Liver (tissue), 9 donors: ENCODE measurements around the gene DNPEP. TPM values are rescaled to one million over a fixed set of nuclear protein-coding genes. Genes with fewer than 3 reads are reported as not detected.

Source experiments
- DNase-seq: peaks from one replicate; pipeline ENCODE4 v3.0.0-alpha.2; 2017; ENCODE audit warnings: low spot score
- H3K27ac ChIP-seq, 2 donors: one replicate each; pipeline ENCODE4 v1.7.0; 2013; ENCODE audit warnings: inconsistent platforms in 2 of 2, low read length in 2 of 2, control low read depth in 1 of 2, low read depth in 1 of 2, mild to moderate bottlenecking in 1 of 2
- H3K27me3 ChIP-seq, 4 donors: one replicate each; pipeline versions ENCODE4 v1.6.1 to v1.7.0; 2013; ENCODE audit warnings: low read length in 3 of 4, inconsistent platforms in 1 of 4, mild to moderate bottlenecking in 1 of 4, moderate library complexity in 1 of 4; ENCODE audit not compliant: control insufficient read depth in 4 of 4, insufficient read depth in 4 of 4
- H3K36me3 ChIP-seq, 4 donors: one replicate each; pipeline versions ENCODE4 v1.6.1 to v1.7.0; 2013; ENCODE audit warnings: low read length in 3 of 4, mild to moderate bottlenecking in 3 of 4, low read depth in 1 of 4, moderate library complexity in 1 of 4; ENCODE audit not compliant: control insufficient read depth in 4 of 4, insufficient read depth in 3 of 4
- H3K4me1 ChIP-seq, 4 donors: one replicate each; pipeline versions ENCODE4 v1.6.1 to v1.7.0; 2013; ENCODE audit warnings: low read length in 3 of 4, mild to moderate bottlenecking in 3 of 4, moderate library complexity in 1 of 4; ENCODE audit not compliant: control insufficient read depth in 4 of 4, insufficient read depth in 4 of 4
- H3K4me3 ChIP-seq, 3 donors: one replicate each; pipeline versions ENCODE4 v1.6.1 to v1.7.0; 2013; ENCODE audit warnings: low read length in 3 of 3, control low read depth in 1 of 3, low read depth in 1 of 3, mild to moderate bottlenecking in 1 of 3
- H3K9ac ChIP-seq, 2 donors: one replicate each; pipeline ENCODE4 v1.7.0; 2013; ENCODE audit warnings: low read length in 2 of 2, mild to moderate bottlenecking in 2 of 2, moderate library complexity in 2 of 2, control low read depth in 1 of 2, low read depth in 1 of 2
- H3K9me3 ChIP-seq, 4 donors: one replicate each; pipeline versions ENCODE4 v1.6.1 to v1.7.0; 2013; ENCODE audit warnings: low read length in 3 of 4; ENCODE audit not compliant: control insufficient read depth in 4 of 4
- EGR1 ChIP-seq, 2 donors: IDR thresholded peaks; 2 replicates each; pipeline ENCODE4 v1.6.1; 2016 to 2018; ENCODE audit warnings: antibody characterized with exemption in 2 of 2, low read depth in 2 of 2
- FOXA2 ChIP-seq: IDR thresholded peaks from 2 replicates; pipeline ENCODE4 v1.6.1; 2016; ENCODE audit warnings: antibody characterized with exemption
- GABPA ChIP-seq, 2 donors: IDR thresholded peaks in 1 of 2; conservative IDR thresholded peaks in 1 of 2; 2 replicates each; pipeline ENCODE4 v1.6.1; 2016; ENCODE audit warnings: antibody characterized with exemption in 2 of 2, mild to moderate bottlenecking in 1 of 2, moderate library complexity in 1 of 2
- HNF4A ChIP-seq, 2 donors: conservative IDR thresholded peaks; 2 replicates each; pipeline ENCODE4 v1.6.1; 2016; ENCODE audit warnings: antibody characterized with exemption in 2 of 2, mild to moderate bottlenecking in 2 of 2
- HNF4G ChIP-seq: IDR thresholded peaks from 2 replicates; pipeline ENCODE4 v1.6.1; 2016; ENCODE audit warnings: antibody characterized with exemption
- JUND ChIP-seq, 2 donors: IDR thresholded peaks; 2 replicates each; pipeline ENCODE4 v1.6.1; 2016; ENCODE audit warnings: antibody characterized with exemption in 2 of 2
- NR2F2 ChIP-seq: IDR thresholded peaks from 2 replicates; pipeline ENCODE4 v1.6.1; 2016; ENCODE audit warnings: antibody characterized with exemption
- RAD21 ChIP-seq, 2 donors: IDR thresholded peaks; 2 replicates each; pipeline ENCODE4 v1.6.1; 2016; ENCODE audit warnings: antibody characterized with exemption in 2 of 2, mild to moderate bottlenecking in 2 of 2
- RXRA ChIP-seq, 2 donors: IDR thresholded peaks; 2 replicates each; pipeline ENCODE4 v1.6.1; 2017 to 2018; ENCODE audit warnings: antibody characterized with exemption in 2 of 2, mild to moderate bottlenecking in 1 of 2
- SP1 ChIP-seq: IDR thresholded peaks from 2 replicates; pipeline ENCODE4 v1.6.1; 2018; ENCODE audit warnings: antibody characterized with exemption, mild to moderate bottlenecking
- TAF1 ChIP-seq: conservative IDR thresholded peaks from 2 replicates; pipeline ENCODE4 v1.6.1; 2016; ENCODE audit warnings: antibody characterized with exemption, mild to moderate bottlenecking
- YY1 ChIP-seq: IDR thresholded peaks from 2 replicates; pipeline ENCODE4 v1.6.1; 2016; ENCODE audit warnings: antibody characterized with exemption, mild to moderate bottlenecking
- WGBS: extraction: QIAGEN DNeasy Blood & Tissue Kit; methylation state at CpG from one replicate; pipeline ENCODE4 v1.1.7; 2013; 5-methylcytosine and 5-hydroxymethylcytosine counted together
- polyA plus RNA-seq, 2 donors: library from polyadenylated mRNA; stranded (reverse) in 1 of 2; unstranded in 1 of 2; fragments of 200-250 nt in 1 of 2; fragments of >200 nt in 1 of 2; fragmentation: Nextera tagmentation in 1 of 2; extraction: Ambion mirVana in 1 of 2; gene quantifications; one replicate each; pipeline versions ENCODE4 v1.2.1 to v1.2.3, GENCODE V29; 2013 to 2015
- total RNA-seq, 2 donors: library from RNA; depleted of rRNA; stranded (reverse); fragments of >200 nt; gene quantifications; one replicate each; pipeline ENCODE4 v1.2.3, GENCODE V29; 2014
- TF ChIP-seq, protein P1 (sequence below): IDR thresholded peaks from 2 replicates; pipeline ENCODE4 v1.6.1; 2016; ENCODE audit warnings: antibody characterized with exemption, mild to moderate bottlenecking
- TF ChIP-seq, protein P2 (sequence below): IDR thresholded peaks from 2 replicates; pipeline ENCODE4 v1.6.1; 2016; ENCODE audit warnings: antibody characterized with exemption
- TF ChIP-seq, protein P3 (sequence below): IDR thresholded peaks from 2 replicates; pipeline ENCODE4 v1.6.1; 2016; ENCODE audit warnings: antibody characterized with exemption
- TF ChIP-seq, protein P4 (sequence below): fragments of 150-350 bp; IDR thresholded peaks from 2 replicates; pipeline ENCODE4 v1.5.1; 2017; ENCODE audit warnings: improper control_type of control experiment, low read depth, low read length; ENCODE audit not compliant: missing input control
- TF ChIP-seq, protein P5 (sequence below): IDR thresholded peaks from 2 replicates; pipeline ENCODE4 v1.6.1; 2016; ENCODE audit warnings: antibody characterized with exemption
- donor health status: healthy.
- donor health status: healthy.
- donor health status: healthy.
- donor health status: healthy.
- donor health status: healthy.

The DNPEP gene
- total and polyA plus RNA-seq, 4 donors: 25.8 to 58.4 (median 45.8) TPM

DNA sequence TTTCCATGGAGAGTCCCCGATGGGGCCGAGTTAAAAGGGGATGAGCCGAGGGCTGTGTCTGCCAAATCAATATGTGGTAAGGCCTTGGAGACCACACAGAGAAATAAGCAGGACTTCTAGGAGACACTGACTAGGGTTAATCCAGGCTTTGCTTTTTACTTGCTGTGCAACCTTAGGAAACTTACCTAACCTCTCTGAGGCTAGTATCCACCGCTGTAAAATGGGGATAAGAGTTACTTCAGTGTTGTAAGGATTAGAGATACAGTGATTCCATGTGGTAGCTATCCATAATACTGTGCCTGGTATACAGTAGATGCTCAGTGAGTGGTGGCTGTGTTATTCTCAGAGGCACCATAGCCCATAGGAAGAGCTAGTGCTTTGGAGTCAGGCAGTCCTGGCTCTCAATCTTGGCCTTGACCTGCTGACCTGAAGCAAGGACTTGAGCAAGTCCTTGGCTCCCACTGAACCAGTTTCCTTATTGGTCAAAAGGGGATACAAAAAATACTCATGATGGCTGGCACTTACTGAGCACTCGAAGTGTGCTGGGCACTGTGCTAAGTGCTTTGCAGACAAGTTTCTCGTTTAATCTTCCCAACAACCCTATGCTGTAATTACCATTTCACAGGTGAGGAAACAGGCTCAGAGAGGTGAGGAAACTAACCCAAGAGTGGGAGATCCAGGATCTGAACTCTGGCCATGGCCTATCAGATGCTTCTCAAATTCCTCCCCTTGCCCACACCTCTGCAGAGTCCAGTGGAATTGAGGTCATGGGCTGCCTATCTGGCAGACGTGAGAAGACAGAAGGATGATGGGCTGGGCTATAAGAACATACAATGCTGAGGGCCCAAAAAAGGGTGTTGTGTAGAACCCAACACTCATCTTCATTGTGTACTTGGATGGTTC lies 18.5 kb upstream of the DNPEP start:
- no peaks in the 10 kb centered on the region for H3K9me3 ChIP-seq
- no peaks in the 10 kb centered on the region for H3K27me3 ChIP-seq
- DNase-seq: no peak
- TF ChIP-seq YY1 (no peak), EGR1 (IDR thresholded peaks at IDR 0.05; ENCODE audit: low read depth in 2 of 2) (no peak), HNF4G (no peak), RAD21 (IDR thresholded peaks at IDR 0.05) (no peak), FOXA2 (no peak), HNF4A (conservative IDR thresholded peaks at IDR 0.05) (no peak), NR2F2 (no peak), TAF1 (no peak), SP1 (no peak), GABPA (IDR thresholded peaks at IDR 0.05 in 1 of 2, conservative IDR thresholded peaks at IDR 0.05 in 1 of 2) (no peak), RXRA (IDR thresholded peaks at IDR 0.05) (no peak)
- TF ChIP-seq, protein P1, sequence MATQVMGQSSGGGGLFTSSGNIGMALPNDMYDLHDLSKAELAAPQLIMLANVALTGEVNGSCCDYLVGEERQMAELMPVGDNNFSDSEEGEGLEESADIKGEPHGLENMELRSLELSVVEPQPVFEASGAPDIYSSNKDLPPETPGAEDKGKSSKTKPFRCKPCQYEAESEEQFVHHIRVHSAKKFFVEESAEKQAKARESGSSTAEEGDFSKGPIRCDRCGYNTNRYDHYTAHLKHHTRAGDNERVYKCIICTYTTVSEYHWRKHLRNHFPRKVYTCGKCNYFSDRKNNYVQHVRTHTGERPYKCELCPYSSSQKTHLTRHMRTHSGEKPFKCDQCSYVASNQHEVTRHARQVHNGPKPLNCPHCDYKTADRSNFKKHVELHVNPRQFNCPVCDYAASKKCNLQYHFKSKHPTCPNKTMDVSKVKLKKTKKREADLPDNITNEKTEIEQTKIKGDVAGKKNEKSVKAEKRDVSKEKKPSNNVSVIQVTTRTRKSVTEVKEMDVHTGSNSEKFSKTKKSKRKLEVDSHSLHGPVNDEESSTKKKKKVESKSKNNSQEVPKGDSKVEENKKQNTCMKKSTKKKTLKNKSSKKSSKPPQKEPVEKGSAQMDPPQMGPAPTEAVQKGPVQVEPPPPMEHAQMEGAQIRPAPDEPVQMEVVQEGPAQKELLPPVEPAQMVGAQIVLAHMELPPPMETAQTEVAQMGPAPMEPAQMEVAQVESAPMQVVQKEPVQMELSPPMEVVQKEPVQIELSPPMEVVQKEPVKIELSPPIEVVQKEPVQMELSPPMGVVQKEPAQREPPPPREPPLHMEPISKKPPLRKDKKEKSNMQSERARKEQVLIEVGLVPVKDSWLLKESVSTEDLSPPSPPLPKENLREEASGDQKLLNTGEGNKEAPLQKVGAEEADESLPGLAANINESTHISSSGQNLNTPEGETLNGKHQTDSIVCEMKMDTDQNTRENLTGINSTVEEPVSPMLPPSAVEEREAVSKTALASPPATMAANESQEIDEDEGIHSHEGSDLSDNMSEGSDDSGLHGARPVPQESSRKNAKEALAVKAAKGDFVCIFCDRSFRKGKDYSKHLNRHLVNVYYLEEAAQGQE: no peak
- TF ChIP-seq, protein P2, sequence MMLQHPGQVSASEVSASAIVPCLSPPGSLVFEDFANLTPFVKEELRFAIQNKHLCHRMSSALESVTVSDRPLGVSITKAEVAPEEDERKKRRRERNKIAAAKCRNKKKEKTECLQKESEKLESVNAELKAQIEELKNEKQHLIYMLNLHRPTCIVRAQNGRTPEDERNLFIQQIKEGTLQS: no peak
- TF ChIP-seq, protein P3, sequence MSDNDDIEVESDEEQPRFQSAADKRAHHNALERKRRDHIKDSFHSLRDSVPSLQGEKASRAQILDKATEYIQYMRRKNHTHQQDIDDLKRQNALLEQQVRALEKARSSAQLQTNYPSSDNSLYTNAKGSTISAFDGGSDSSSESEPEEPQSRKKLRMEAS: no peak
- no peak overlapping the region for H3K9ac ChIP-seq
- no peaks in the 10 kb centered on the region for H3K36me3 ChIP-seq
- WGBS: 92% methylated on average over 7 of the region's 7 CpGs
- H3K27ac ChIP-seq: no peak overlapping the region
- H3K4me1 ChIP-seq: no peaks in the 10 kb centered on the region
- H3K4me3 ChIP-seq: no peak overlapping the region

DNA sequence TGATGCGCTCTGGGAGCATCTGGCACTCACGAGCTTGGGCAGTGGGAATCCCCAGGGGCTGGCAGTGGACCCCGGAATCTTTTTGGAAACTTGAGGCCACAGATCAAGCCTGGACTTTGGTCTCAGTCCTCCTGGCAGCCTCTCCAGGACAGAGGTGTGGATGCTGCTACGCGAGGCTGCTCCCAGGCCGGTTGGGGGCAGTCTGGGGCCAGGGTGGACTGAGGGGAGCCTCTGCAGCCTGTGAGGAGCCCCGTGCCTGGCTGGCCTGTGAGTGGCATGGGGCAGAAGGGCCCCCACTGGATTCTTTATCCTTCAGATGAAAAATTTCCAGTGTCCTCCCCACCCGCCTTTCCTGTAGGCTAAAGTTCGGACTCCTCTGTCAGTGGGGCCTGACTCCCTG lies 17.7 kb upstream of the DNPEP start:
- H3K4me1 ChIP-seq: no peaks in the 10 kb centered on the region
- H3K36me3 ChIP-seq: no peaks in the 10 kb centered on the region
- no peak for DNase-seq
- no peaks in the 10 kb centered on the region for H3K27me3 ChIP-seq
- H3K4me3 ChIP-seq: no peak overlapping the region
- 58% methylated on average over 9 of the region's 9 CpGs for WGBS
- H3K27ac ChIP-seq: no peak overlapping the region
- TF ChIP-seq JUND (IDR thresholded peaks at IDR 0.05) (no peak), HNF4A (conservative IDR thresholded peaks at IDR 0.05) (no peak)
- TF ChIP-seq, protein P4, sequence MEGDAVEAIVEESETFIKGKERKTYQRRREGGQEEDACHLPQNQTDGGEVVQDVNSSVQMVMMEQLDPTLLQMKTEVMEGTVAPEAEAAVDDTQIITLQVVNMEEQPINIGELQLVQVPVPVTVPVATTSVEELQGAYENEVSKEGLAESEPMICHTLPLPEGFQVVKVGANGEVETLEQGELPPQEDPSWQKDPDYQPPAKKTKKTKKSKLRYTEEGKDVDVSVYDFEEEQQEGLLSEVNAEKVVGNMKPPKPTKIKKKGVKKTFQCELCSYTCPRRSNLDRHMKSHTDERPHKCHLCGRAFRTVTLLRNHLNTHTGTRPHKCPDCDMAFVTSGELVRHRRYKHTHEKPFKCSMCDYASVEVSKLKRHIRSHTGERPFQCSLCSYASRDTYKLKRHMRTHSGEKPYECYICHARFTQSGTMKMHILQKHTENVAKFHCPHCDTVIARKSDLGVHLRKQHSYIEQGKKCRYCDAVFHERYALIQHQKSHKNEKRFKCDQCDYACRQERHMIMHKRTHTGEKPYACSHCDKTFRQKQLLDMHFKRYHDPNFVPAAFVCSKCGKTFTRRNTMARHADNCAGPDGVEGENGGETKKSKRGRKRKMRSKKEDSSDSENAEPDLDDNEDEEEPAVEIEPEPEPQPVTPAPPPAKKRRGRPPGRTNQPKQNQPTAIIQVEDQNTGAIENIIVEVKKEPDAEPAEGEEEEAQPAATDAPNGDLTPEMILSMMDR: no peak
- TF ChIP-seq, protein P5, sequence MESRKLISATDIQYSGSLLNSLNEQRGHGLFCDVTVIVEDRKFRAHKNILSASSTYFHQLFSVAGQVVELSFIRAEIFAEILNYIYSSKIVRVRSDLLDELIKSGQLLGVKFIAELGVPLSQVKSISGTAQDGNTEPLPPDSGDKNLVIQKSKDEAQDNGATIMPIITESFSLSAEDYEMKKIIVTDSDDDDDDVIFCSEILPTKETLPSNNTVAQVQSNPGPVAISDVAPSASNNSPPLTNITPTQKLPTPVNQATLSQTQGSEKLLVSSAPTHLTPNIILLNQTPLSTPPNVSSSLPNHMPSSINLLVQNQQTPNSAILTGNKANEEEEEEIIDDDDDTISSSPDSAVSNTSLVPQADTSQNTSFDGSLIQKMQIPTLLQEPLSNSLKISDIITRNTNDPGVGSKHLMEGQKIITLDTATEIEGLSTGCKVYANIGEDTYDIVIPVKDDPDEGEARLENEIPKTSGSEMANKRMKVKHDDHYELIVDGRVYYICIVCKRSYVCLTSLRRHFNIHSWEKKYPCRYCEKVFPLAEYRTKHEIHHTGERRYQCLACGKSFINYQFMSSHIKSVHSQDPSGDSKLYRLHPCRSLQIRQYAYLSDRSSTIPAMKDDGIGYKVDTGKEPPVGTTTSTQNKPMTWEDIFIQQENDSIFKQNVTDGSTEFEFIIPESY: no peak
- H3K9me3 ChIP-seq: no peaks in the 10 kb centered on the region
- H3K9ac ChIP-seq: no peak overlapping the region
